GM12878 (cell line): ENCODE results near the gene GALNT6. TPM values are rescaled to one million over a fixed set of nuclear protein-coding genes. Genes with fewer than 3 reads are reported as not detected.
A peak's percentile ranks its signal among the peaks of the same experiment; 100 is the strongest.

ENCODE experiments used
- ATAC-seq: fragments of 200-7000 bp; cut with Tn5 transposase; 3 replicates; pipeline ENCODE4 v1.9.1; 2020; ENCODE audit warnings: mild to moderate bottlenecking, moderate library complexity
- BruUV-seq: library from RNA; stranded (reverse); fragments of 400-500 nt; replicated peaks from 2 replicates; lab custom pipeline; 2021; lab: Mats Ljungman, UMichigan
- CTCF ChIA-PET: fragments of 300-600 bp; sonication (Branson Sonifier 250); formaldehyde crosslinking; extraction: SDS; loops from one replicate; lab custom pipeline; 2021; ENCODE audit warnings: inconsistent platforms; lab: Yijun Ruan, JAX
- POLR2A ChIA-PET: fragments of 350-600 bp; formaldehyde crosslinking; extraction: SDS; loops from one replicate; lab custom pipeline; 2021; ENCODE audit warnings: inconsistent platforms; lab: Charles Lee
- RAD21 ChIA-PET: fragments of 300-600 bp; sonication (Branson Sonifier 250); formaldehyde crosslinking; loops from one replicate; lab custom pipeline; 2023; ENCODE audit warnings: antibody characterized with exemption; ENCODE audit not compliant: unreplicated experiment; lab: Charles Lee
- SMC1A ChIA-PET: fragments of 300-600 bp; sonication (Branson Sonifier 250); formaldehyde crosslinking; loops from one replicate; lab custom pipeline; 2023; ENCODE audit not compliant: unreplicated experiment, uncharacterized antibody; lab: Charles Lee
- DNase-seq: peaks from one replicate; pipeline ENCODE4 v3.0.0-alpha.2; 2011; ENCODE audit warnings: low read depth, low spot score
- FAIRE-seq: peaks from 3 replicates; lab custom pipeline; 2011; peaks lifted over from hg19 to GRCh38; lab: Jason Lieb, UNC
- H2AFZ ChIP-seq: 2 replicates; pipeline ENCODE4 v1.6.0; 2011; ENCODE audit warnings: low read depth, low read length, control low read depth; ENCODE audit not compliant: control insufficient read depth
- H3K27ac ChIP-seq: 2 replicates; pipeline ENCODE4 v1.5.1; 2011; ENCODE audit warnings: control low read depth; ENCODE audit not compliant: control insufficient read depth, insufficient read depth
- H3K27me3 ChIP-seq, 2 experiments: replicated peaks in 1 of 2; 2 replicates each; pipeline versions ENCODE4 v1.6.0 to v1.6.1; 2011; ENCODE audit warnings: low read length in 1 of 2; ENCODE audit not compliant: control insufficient read depth in 2 of 2, insufficient read depth in 2 of 2
- H3K36me3 ChIP-seq, 2 experiments: 2 replicates each; pipeline ENCODE4 v1.5.1; 2011; ENCODE audit warnings: low read length in 1 of 2; ENCODE audit not compliant: control insufficient read depth in 2 of 2, insufficient read depth in 2 of 2
- H3K4me1 ChIP-seq: 2 replicates; pipeline ENCODE4 v1.6.1; 2011; ENCODE audit warnings: mild to moderate bottlenecking, low read length, moderate library complexity, mixed read lengths; ENCODE audit not compliant: control insufficient read depth, insufficient read depth
- H3K4me2 ChIP-seq: 2 replicates; pipeline ENCODE4 v1.6.0; 2011; ENCODE audit warnings: control low read depth; ENCODE audit not compliant: control insufficient read depth, insufficient read depth
- H3K4me3 ChIP-seq: fragments of 200-600 bp; sonication (generic); 2 replicates; pipeline ENCODE4 v1.5.1; 2016
- H3K79me2 ChIP-seq: 2 replicates; pipeline ENCODE4 v1.6.0; 2011; ENCODE audit warnings: low read length; ENCODE audit not compliant: control insufficient read depth, insufficient read depth
- H3K9ac ChIP-seq: 2 replicates; pipeline ENCODE4 v1.8.0; 2011; ENCODE audit warnings: low read length, control low read depth, mixed read lengths; ENCODE audit not compliant: control insufficient read depth, insufficient read depth
- H3K9me3 ChIP-seq: replicated peaks from 3 replicates; pipeline ENCODE4 v1.5.1; 2011; ENCODE audit warnings: mild to moderate bottlenecking, low read length; ENCODE audit not compliant: control insufficient read depth, insufficient read depth
- H4K20me1 ChIP-seq: 2 replicates; pipeline ENCODE4 v1.6.0; 2011; ENCODE audit not compliant: control insufficient read depth, insufficient read depth
- ATF7 ChIP-seq: fragments of 450-650 bp; IDR thresholded peaks from 2 replicates; pipeline ENCODE4 v1.6.1; 2016; ENCODE audit warnings: low read depth, mild to moderate bottlenecking
- BHLHE40 ChIP-seq, 2 experiments: fragments of 450-650 bp in 1 of 2; IDR thresholded peaks; 2 replicates each; pipeline ENCODE4 v1.6.1; 2011 to 2017; ENCODE audit warnings: low read depth in 2 of 2, borderline replicate concordance in 1 of 2, improper control_type of control experiment in 1 of 2, low read length in 1 of 2, mild to moderate bottlenecking in 1 of 2
- CHD4 ChIP-seq: fragments of 200-600 bp; sonication (generic); IDR thresholded peaks from 2 replicates; pipeline ENCODE4 v1.6.1; 2016; ENCODE audit warnings: mild to moderate bottlenecking
- E4F1 ChIP-seq: fragments of 450-650 bp; IDR thresholded peaks from 2 replicates; pipeline ENCODE4 v1.6.1; 2018; ENCODE audit warnings: borderline replicate concordance, mild to moderate bottlenecking; ENCODE audit not compliant: partially characterized antibody
- FOXM1 ChIP-seq: IDR thresholded peaks from 2 replicates; pipeline ENCODE4 v1.6.1; 2012; ENCODE audit warnings: low read depth, mild to moderate bottlenecking, inconsistent platforms, low read length, moderate library complexity
- IKZF2 ChIP-seq, 2 experiments: fragments of 450-650 bp; IDR thresholded peaks; 2 replicates each; pipeline ENCODE4 v1.6.1; 2017; ENCODE audit warnings: mild to moderate bottlenecking in 2 of 2, moderate library complexity in 2 of 2
- MLLT1 ChIP-seq: fragments of 450-650 bp; IDR thresholded peaks from 2 replicates; pipeline ENCODE4 v1.6.1; 2016; ENCODE audit warnings: mild to moderate bottlenecking
- MXI1 ChIP-seq: fragments of 150-350 bp; IDR thresholded peaks from 2 replicates; pipeline ENCODE4 v1.6.1; 2011; ENCODE audit warnings: low read depth, mild to moderate bottlenecking, inconsistent platforms, low read length, improper control_type of control experiment
- NBN ChIP-seq: fragments of 450-650 bp; IDR thresholded peaks from 2 replicates; pipeline ENCODE4 v1.6.1; 2016
- NR2C1 ChIP-seq: fragments of 450-650 bp; IDR thresholded peaks from 2 replicates; pipeline ENCODE4 v1.6.1; 2017; ENCODE audit warnings: antibody characterized with exemption, mild to moderate bottlenecking, moderate library complexity
- RAD51 ChIP-seq: fragments of 450-650 bp; IDR thresholded peaks from 2 replicates; pipeline ENCODE4 v1.6.1; 2016; ENCODE audit warnings: moderate library complexity, mild to moderate bottlenecking, inconsistent platforms
- RELB ChIP-seq: fragments of 450-650 bp; IDR thresholded peaks from 2 replicates; pipeline ENCODE4 v1.6.1; 2017; ENCODE audit warnings: low read depth, mild to moderate bottlenecking, moderate library complexity
- RFX5 ChIP-seq: IDR thresholded peaks from 2 replicates; pipeline ENCODE4 v1.6.1; 2011; ENCODE audit warnings: low read depth, low read length, improper control_type of control experiment
- RUNX3 ChIP-seq: IDR thresholded peaks from 2 replicates; pipeline ENCODE4 v1.6.1; 2012; ENCODE audit warnings: low read length, inconsistent platforms
- TAF1 ChIP-seq: IDR thresholded peaks from 2 replicates; pipeline ENCODE4 v1.6.1; 2011; ENCODE audit warnings: mild to moderate bottlenecking, low read depth, low read length, borderline replicate concordance
- YY1 ChIP-seq: IDR thresholded peaks from 2 replicates; pipeline ENCODE4 v1.6.1; 2011; ENCODE audit warnings: low read depth, mild to moderate bottlenecking, low read length
- WGBS: methylation state at CpG from one replicate; pipeline ENCODE4 v1.1.6; 2016; ENCODE audit warnings: low lambda C conversion rate; ENCODE audit not compliant: insufficient replicate concordance, insufficient coverage; ENCODE audit errors: missing lambda C conversion rate; 5-methylcytosine and 5-hydroxymethylcytosine counted together
- in situ Hi-C: fragments of 300-500 bp; cut with MboI; formaldehyde crosslinking; loops from 9 replicates; pipeline ENCODE4 v1.14.3; 2018; ENCODE audit warnings: mixed read lengths
- intact Hi-C: fragments of 100-400 bp; cut with micrococcal nuclease; formaldehyde crosslinking; loops from one replicate; pipeline ENCODE4 v1.14.2; 2022; ENCODE audit not compliant: unreplicated experiment
- polyA plus RNA-seq, 11 experiments: library from polyadenylated mRNA; depleted of rRNA in 4 of 11; unstranded in 6 of 11; stranded (reverse) in 5 of 11; fragments of >200 nt; fragmentation: Nextera tagmentation in 4 of 11; fragmentation: Illumina TruSeq in 1 of 11; extraction: Ambion mirVana in 4 of 11; extraction: Trizol in 1 of 11; gene quantifications; 1 replicate in 1 of 11; 2 replicates in 10 of 11; pipeline versions ENCODE4 v1.2.1 to v1.2.3, GENCODE V29; 2011 to 2016; ENCODE audit warnings: inconsistent platforms in 2 of 11, missing spikeins in 2 of 11, low read depth in 1 of 11
- total RNA-seq, 4 experiments: library from RNA; depleted of rRNA in 3 of 4; stranded (reverse); fragments of >200 nt in 3 of 4; fragmentation: Illumina TruSeq in 1 of 4; extraction: Trizol in 1 of 4; gene quantifications; 2 replicates each; pipeline versions ENCODE4 v1.2.1 to v1.2.3, GENCODE V29; 2013 to 2021

Gene GALNT6
- total and polyA plus RNA-seq, 10 of the 15 experiments (the other 5 are each of a cell fraction or from before 2014, with no cell fraction given): 6.6 to 40.4 (median 23.7) TPM

- ChIA-PET RAD21 (interaction anchor here (4.0 kb wide), 1 partner anchor 23 kb away, joined by 19 read pairs; no protein-coding TSS in a partner anchor), SMC1A (interaction anchor here (0.7 to 1.7 kb wide), 5 partner anchors 10 to 1757 kb away, joined by 3 to 4 read pairs (median 3); no protein-coding TSS in a partner anchor), POLR2A (interaction anchor here (0.7 to 5.4 kb wide), 4 partner anchors 9 to 24 kb away, joined by 3 to 28 read pairs (median 5); no protein-coding TSS in a partner anchor), CTCF (interaction anchor here (0.6 to 1.7 kb wide), 5 partner anchors 24 to 75 kb away, joined by 3 to 7 read pairs (median 3); no protein-coding TSS in a partner anchor)
- H3K4me3 ChIP-seq: peak overlapping the region; percentile 96
- H4K20me1 ChIP-seq: no peaks in the 10 kb centered on the region
- no peak for FAIRE-seq
- H3K9me3 ChIP-seq: no peaks in the 10 kb centered on the region
- in situ Hi-C loops (no loop called here), intact Hi-C loops (no loop called here)
- 0% methylated on average over 20 of the region's 22 CpGs for WGBS
- H3K36me3 ChIP-seq: no peaks in the 10 kb centered on the region
- no peak for DNase-seq
- H3K79me2 ChIP-seq: peaks cover 29% of the 10 kb centered on the region
- H3K4me1 ChIP-seq: peaks cover 49% of the 10 kb centered on the region
- TSS peak; percentile 79 for BruUV-seq
- no peak overlapping the region; the same call in 1 of the 2 replicates for H2AFZ ChIP-seq
- no peaks in the 10 kb centered on the region for H3K27me3 ChIP-seq
- H3K9ac ChIP-seq: peak overlapping the region; percentile 83; the same call in 1 of the 2 replicates
- peak overlapping the region; percentile 91 for H3K4me2 ChIP-seq
- peak; percentile 67 for ATAC-seq
- peak overlapping the region; percentile 88 for H3K27ac ChIP-seq
- 0 out of 2 replicates have a peak, but pooled peaks have one; percentile 37 for TF ChIP-seq TAF1
- TF ChIP-seq RUNX3: no peak
- TF ChIP-seq MXI1: peak; percentile 71; the same call in 1 of the 2 replicates
- TF ChIP-seq ATF7: peak; percentile 1; the same call in 1 of the 2 replicates
- 0 out of 2 replicates have a peak, but pooled peaks have one; percentile 6 for TF ChIP-seq FOXM1
- no peak for TF ChIP-seq CHD4
- 0 out of 2 replicates have a peak, but pooled peaks have one; percentile 19 for TF ChIP-seq RELB
- no peak for TF ChIP-seq E4F1
- peak in 1 of 2 experiments; percentile 4; a peak in 1 of 4 replicates for TF ChIP-seq IKZF2 (IDR thresholded peaks at IDR 0.05)
- peak; percentile 75 for TF ChIP-seq RAD51
- no peak for TF ChIP-seq NR2C1
- no peak for TF ChIP-seq YY1
- TF ChIP-seq BHLHE40 (IDR thresholded peaks at IDR 0.05; ENCODE audit: borderline replicate concordance in 1 of 2, low read depth in 2 of 2, low read length in 1 of 2): peak; percentile 72 to 79
- TF ChIP-seq NBN: peak; percentile 61; the same call in 1 of the 2 replicates
- TF ChIP-seq RFX5: peak; percentile 77
- 0 out of 2 replicates have a peak, but pooled peaks have one; percentile 55 for TF ChIP-seq MLLT1
Measured at GRCh38 chr12:51392556-51393237, 1.5 kb upstream of the GALNT6 start.
